Airway epithelial cell (primary cell): ENCODE data around the gene KY. TPM values are rescaled to one million over a fixed set of nuclear protein-coding genes. Genes with fewer than 3 reads are reported as not detected.

Experiments used
- total RNA-seq: library from RNA; depleted of rRNA; stranded (reverse); fragments of >200 nt; gene quantifications from 2 replicates; pipeline ENCODE4 v1.2.3, GENCODE V29; 2015

Gene KY
- total RNA-seq = not detected in 2 replicates

GRCh38 chr3:134650431-134651346 is at the start of gene KY:
Gene KY (minus strand): TSS chr3:134651022. CDS start chr3:134650960, 62 bp downstream.

Other genes with a start within 250 kb of the KY start
- 51.7 and 55.4 TPM in 2 replicates for gene ANAPC13, start 165.0 kb downstream of the KY start, total RNA-seq
- 12.4 and 18.3 TPM in 2 replicates for gene CEP63, start 165.0 kb downstream of the KY start, total RNA-seq
- gene EPHB1, start 144.2 kb upstream of the KY start, total RNA-seq = not detected in 2 replicates